CD4-positive, alpha-beta T cell treated with Interleukin-17A for 1 hour (primary cell): Measurements from ENCODE around the gene ARHGAP24.
A peak's percentile ranks its signal among the peaks of the same experiment; 100 is the strongest.
"Not testable (repeated sequence)": the region's sequence is repeated elsewhere in the genome, so short reads cannot be mapped to it uniquely, and the experiment has no call there.

Experiments
- DNase-seq: peaks from one replicate; pipeline ENCODE4 v3.0.0-alpha.2; 2020

Gene ARHGAP24

GRCh38 chr4:85826060-85826678 lies 351.2 kb downstream of the ARHGAP24 start:
- no peak for DNase-seq

GRCh38 chr4:85828027-85828890 lies 353.3 kb downstream of the ARHGAP24 start:
- no peak for DNase-seq

GRCh38 chr4:85829276-85830051 lies 354.5 kb downstream of the ARHGAP24 start:
- DNase-seq, result no peak

GRCh38 chr4:85831647-85832046 lies 356.7 kb downstream of the ARHGAP24 start:
- no peak for DNase-seq

- DNase-seq, result no peak
Measured at GRCh38 chr4:85833302-85833701, 358.4 kb downstream of the ARHGAP24 start.

GRCh38 chr4:85834934-85835333 lies 360.0 kb downstream of the ARHGAP24 start:
- DNase-seq, result no peak

- DNase-seq, result no peak
Measured at GRCh38 chr4:85836588-85837438, 361.9 kb downstream of the ARHGAP24 start.

- DNase-seq, result no peak
Measured at GRCh38 chr4:85837439-85837733, 362.4 kb downstream of the ARHGAP24 start.

GRCh38 chr4:85839981-85840451 lies 365.1 kb downstream of the ARHGAP24 start:
- not testable (repeated sequence) for DNase-seq

- peak; percentile 1 for DNase-seq
Measured at GRCh38 chr4:85842540-85842939, 367.6 kb downstream of the ARHGAP24 start.

- DNase-seq, result not testable (repeated sequence)
Measured at GRCh38 chr4:85853740-85854139, 378.8 kb downstream of the ARHGAP24 start.

GRCh38 chr4:85854546-85854945 lies 379.6 kb downstream of the ARHGAP24 start:
- DNase-seq, result no peak

- no peak for DNase-seq
Measured at GRCh38 chr4:85860066-85860740, 385.3 kb downstream of the ARHGAP24 start.

- DNase-seq, result no peak
Measured at GRCh38 chr4:85861064-85861765, 386.3 kb downstream of the ARHGAP24 start.

- no peak for DNase-seq
Measured at GRCh38 chr4:85862896-85863295, 387.9 kb downstream of the ARHGAP24 start.

GRCh38 chr4:85864259-85865205 lies 389.6 kb downstream of the ARHGAP24 start:
- DNase-seq, result no peak

GRCh38 chr4:85865256-85865655 lies 390.3 kb downstream of the ARHGAP24 start:
- no peak for DNase-seq

- no peak for DNase-seq
Measured at GRCh38 chr4:85866508-85866907, 391.6 kb downstream of the ARHGAP24 start.

- no peak for DNase-seq
Measured at GRCh38 chr4:85867271-85867670, 392.3 kb downstream of the ARHGAP24 start.

- no peak for DNase-seq
Measured at GRCh38 chr4:85869181-85869580, 394.2 kb downstream of the ARHGAP24 start.
